HG02852 (cell line): ENCODE results near the gene TSC22D4.
A peak's percentile ranks its signal among the peaks of the same experiment; 100 is the strongest.

Experiments used
- ATAC-seq: cut with Tn5 transposase; IDR thresholded peaks from one replicate; pipeline ENCODE4 v1.9.1; 2021; ENCODE audit warnings: mild to moderate bottlenecking, moderate library complexity; ENCODE audit not compliant: unreplicated experiment

The TSC22D4 gene

GRCh38 chr7:100493476-100494264, 14.7 kb upstream of the TSC22D4 start:
- no peak for ATAC-seq

GRCh38 chr7:100492738-100493475, 13.9 kb upstream of the TSC22D4 start:
- no peak for ATAC-seq

GRCh38 chr7:100491192-100491578, 12.2 kb upstream of the TSC22D4 start:
- ATAC-seq, result no peak

- ATAC-seq, result no peak
Measured at GRCh38 chr7:100490483-100491191, 11.6 kb upstream of the TSC22D4 start.

GRCh38 chr7:100489824-100490223, 10.8 kb upstream of the TSC22D4 start:
- no peak for ATAC-seq

- ATAC-seq, result no peak
Measured at GRCh38 chr7:100489121-100489520, 10.1 kb upstream of the TSC22D4 start.

- no peak for ATAC-seq
Measured at GRCh38 chr7:100488333-100489095, 9.5 kb upstream of the TSC22D4 start.

- no peak for ATAC-seq
Measured at GRCh38 chr7:100486753-100487446, 7.9 kb upstream of the TSC22D4 start.

- no peak for ATAC-seq
Measured at GRCh38 chr7:100486111-100486636, 7.2 kb upstream of the TSC22D4 start.

GRCh38 chr7:100485471-100485876, 6.5 kb upstream of the TSC22D4 start:
- ATAC-seq, result no peak

GRCh38 chr7:100484673-100485045, 5.6 kb upstream of the TSC22D4 start:
- ATAC-seq, result no peak

- ATAC-seq, result peak; percentile 23
Measured at GRCh38 chr7:100483722-100484672, 5.0 kb upstream of the TSC22D4 start, which contains the start of gene NYAP1. NYAP1 (plus strand) TSS chr7:100483927; CDS start chr7:100485312, 1,385 bp downstream.

GRCh38 chr7:100483090-100483721, 4.2 kb upstream of the TSC22D4 start:
- ATAC-seq, result peak; percentile 40

- no peak for ATAC-seq
Measured at GRCh38 chr7:100482728-100483089, 3.7 kb upstream of the TSC22D4 start.

- ATAC-seq, result no peak
Measured at GRCh38 chr7:100481466-100481865, 2.5 kb upstream of the TSC22D4 start.

GRCh38 chr7:100477871-100478267, 1.1 kb downstream of the TSC22D4 start:
- ATAC-seq, result no peak

- ATAC-seq, result no peak
Measured at GRCh38 chr7:100476903-100477870, 1.8 kb downstream of the TSC22D4 start.
